Colon (tissue), 2 donors: ENCODE data around the gene NLGN1.

Experiments used
- FAIRE-seq: peaks from 2 replicates; lab custom pipeline; 2012; peaks lifted over from hg19 to GRCh38; lab: Jason Lieb, UNC
- donor health status: control.
- donor health status: control.

NLGN1 gene

DNA sequence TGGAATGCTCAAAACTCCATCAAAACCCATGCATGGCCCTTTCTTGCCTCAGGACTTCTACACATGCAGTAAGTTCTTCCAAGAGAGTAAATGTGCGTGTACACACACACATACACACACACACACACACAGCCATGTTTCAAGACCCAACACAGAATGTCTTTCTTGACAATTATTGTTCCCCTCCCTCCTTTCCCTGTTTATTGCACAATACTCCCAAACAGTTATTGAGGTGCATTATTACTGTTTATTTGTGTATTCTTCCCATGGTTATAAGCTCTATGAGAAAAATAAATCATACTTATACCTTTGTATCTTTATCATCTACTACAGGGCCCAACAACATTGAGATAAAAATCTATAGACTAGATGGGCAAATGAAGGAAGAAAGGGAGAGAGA lies 937.8 kb downstream of the NLGN1 start:
- FAIRE-seq, result no peak

DNA sequence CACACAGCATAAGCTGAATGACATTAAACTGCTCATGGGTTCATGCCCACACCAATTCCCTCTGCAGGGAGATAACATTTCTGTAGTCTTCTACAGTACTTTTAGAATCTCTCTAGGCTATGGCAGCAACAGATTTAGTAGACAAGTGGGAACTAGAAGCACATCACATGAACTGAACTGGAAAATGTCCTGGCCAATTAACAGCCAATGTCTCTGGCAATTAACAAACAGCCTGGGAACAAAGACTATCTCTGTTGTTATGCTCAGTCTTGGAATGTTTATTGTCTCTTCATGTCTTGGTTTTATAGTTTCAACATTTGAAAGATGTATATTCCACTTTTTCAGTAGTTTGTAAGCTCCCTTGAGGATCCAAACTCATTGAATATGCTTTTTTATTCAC lies 938.4 kb downstream of the NLGN1 start:
- no peak for FAIRE-seq
